Measurements from ENCODE around the gene TSPAN18. TPM values are rescaled to one million over a fixed set of nuclear protein-coding genes. Genes with fewer than 3 reads are reported as not detected.

Gene TSPAN18
- total and polyA plus RNA-seq, 2 of the 4 experiments (the other 2 are of a cell fraction): 0.36 to 1.1 TPM

DNA sequence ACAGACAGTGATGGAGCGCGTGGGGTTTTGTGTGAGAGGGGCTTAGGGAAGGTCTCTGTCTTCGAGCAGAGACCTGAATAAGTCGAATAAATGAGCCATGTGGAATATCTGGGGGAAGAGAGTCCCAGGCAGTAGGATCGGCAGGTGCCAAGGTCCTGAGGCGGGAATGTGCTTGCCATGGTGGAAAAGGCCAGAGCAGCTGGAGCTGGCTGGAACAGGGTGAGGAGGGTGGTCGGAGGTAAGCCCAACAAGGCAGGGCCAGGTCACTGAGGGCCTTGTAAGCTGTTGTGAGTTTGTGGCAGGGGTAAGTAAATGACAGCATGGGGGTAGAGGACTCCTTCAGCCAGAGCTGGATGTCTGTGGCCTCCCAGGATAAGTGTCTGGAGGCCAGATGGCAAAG is 152.7 kb downstream of the TSPAN18 start:
- no peak overlapping the region for H4K91ac ChIP-seq (ENCODE audit: insufficient read depth, low read depth, low read length)
- peaks cover 51% of the 10 kb centered on the region for H3K27me3 ChIP-seq (ENCODE audit: control insufficient read depth, insufficient read depth, low read length)
- no peak overlapping the region for H3K4me2 ChIP-seq (ENCODE audit: low read depth, low read length)
- H3K4ac ChIP-seq (ENCODE audit: low read depth, low read length): no peak overlapping the region
- no peak overlapping the region for H3K18ac ChIP-seq (ENCODE audit: low read depth, low read length)
- no peaks in the 10 kb centered on the region for H4K20me1 ChIP-seq (ENCODE audit: insufficient read depth, low read length)
- intact Hi-C loops (cut with micrococcal nuclease): no loop called here
- H2AFZ ChIP-seq (replicated peaks; ENCODE audit: low read length, poor library complexity): no peak overlapping the region
- BruUV-seq (replicated peaks): no TSS peak
- no peak overlapping the region for H2AK5ac ChIP-seq (ENCODE audit: low read depth, low read length)
- ATAC-seq (ENCODE audit: low read depth) (no peak), DNase-seq (no peak)
- ChIA-PET POLR2A (ENCODE audit: unreplicated experiment) (no interaction called here), CTCF (no interaction called here)
- no peak overlapping the region for H4K8ac ChIP-seq (ENCODE audit: low read depth in 2 of 2, low read length in 2 of 2)
- WGBS, 2 experiments (ENCODE audit: extremely low coverage in 2 of 2, insufficient read length in 1 of 2): 95% methylated on average over 4 of the region's 7 CpGs; no CpG with 5 or more reads in 1 of the 2 experiments
- dilution Hi-C loops (cut with HindIII; ENCODE audit: low sequenced_read_pairs, unreplicated experiment): loop anchor here (25.0 kb wide), 1 partner anchor 117 kb away; no protein-coding TSS in a partner anchor
- no peak overlapping the region for H3K9ac ChIP-seq (ENCODE audit: low read depth, low read length)
- no peak overlapping the region for H2BK15ac ChIP-seq (ENCODE audit: low read depth, low read length)
- no peak overlapping the region for H3K4me3 ChIP-seq (ENCODE audit: insufficient read depth, low read depth, low read length)
- H3K56ac ChIP-seq (ENCODE audit: extremely low read depth, insufficient read depth, low read length): no peak overlapping the region
- H2BK120ac ChIP-seq (ENCODE audit: low read depth, low read length): no peak overlapping the region
- no peak overlapping the region for H2BK20ac ChIP-seq (ENCODE audit: low read depth, low read length)
- no peaks in the 10 kb centered on the region for H3K36me3 ChIP-seq (ENCODE audit: control insufficient read depth, insufficient read depth, low read length)
- no peak for TF ChIP-seq CTCF (conservative IDR thresholded peaks at IDR 0.05; ENCODE audit: low read depth, low read length)
- no peak for TF ChIP-seq RFX5 (IDR thresholded peaks at IDR 0.05; ENCODE audit: low read depth, low read length)
- no peak for TF ChIP-seq MAZ (IDR thresholded peaks at IDR 0.05; ENCODE audit: borderline replicate concordance, low read depth, low read length)
- TF ChIP-seq MAFK (IDR thresholded peaks at IDR 0.05; ENCODE audit: low read depth, low read length): no peak
- TF ChIP-seq BHLHE40 (IDR thresholded peaks at IDR 0.05; ENCODE audit: low read depth, low read length): no peak
- no peaks in the 10 kb centered on the region for H3K4me1 ChIP-seq (ENCODE audit: control insufficient read depth, insufficient read depth, low read length)
- no peaks in the 10 kb centered on the region for H3K79me1 ChIP-seq (ENCODE audit: low read depth in 1 of 2, low read length in 2 of 2)
- no peak overlapping the region for H3K27ac ChIP-seq (ENCODE audit: insufficient read depth, low read length)
- H4K5ac ChIP-seq (ENCODE audit: low read depth, low read length): no peak overlapping the region
- no peaks in the 10 kb centered on the region for H3K9me1 ChIP-seq (ENCODE audit: insufficient read depth, low read length)
- in situ Hi-C loops (cut with MboI; ENCODE audit: low sequenced_read_pairs): no loop called here
- no peak overlapping the region for H3K23ac ChIP-seq (ENCODE audit: low read depth, low read length)
- H3K9me3 ChIP-seq (ENCODE audit: control insufficient read depth, insufficient read depth, low read length): no peaks in the 10 kb centered on the region
- no peak overlapping the region for H2BK5ac ChIP-seq (ENCODE audit: low read depth, low read length, poor library complexity, severe bottlenecking)
- H2AK9ac ChIP-seq (replicated peaks; ENCODE audit: low read depth, low read length, poor library complexity): no peak overlapping the region
- H3K14ac ChIP-seq (replicated peaks; ENCODE audit: low read depth, low read length): no peak overlapping the region

Measured in IMR-90 (cell line).